K562 (cell line): ENCODE results near the gene FAM174C. TPM values are rescaled to one million over a fixed set of nuclear protein-coding genes. Genes with fewer than 3 reads are reported as not detected.

Experiments
- BRCA1 ChIP-seq, 2 experiments: fragments of 450-650 bp in 1 of 2; sonication (generic) in 1 of 2; formaldehyde crosslinking in 1 of 2; IDR thresholded peaks; 2 replicates each; pipeline versions ENCODE4 v1.5.0 to v1.6.1; 2017 to 2020; ENCODE audit warnings: mild to moderate bottlenecking in 1 of 2, missing genetic modification reagents in 1 of 2
- CXXC5 ChIP-seq: fragments of 250-450 bp; sonication (Bioruptor Pico); IDR thresholded peaks from 2 replicates; pipeline ENCODE4 v1.8.0; 2022; ENCODE audit warnings: inconsistent platforms, mild to moderate bottlenecking, moderate library complexity
- ELF1 ChIP-seq: fragments of 200-800 bp; sonication (Bioruptor generic); IDR thresholded peaks from 2 replicates; pipeline ENCODE4 v1.6.1; 2016; ENCODE audit warnings: missing genetic modification characterization, missing compliant biosample characterization
- ETS1 ChIP-seq: conservative IDR thresholded peaks from 2 replicates; pipeline ENCODE4 v1.6.1; 2011; ENCODE audit warnings: low read depth, mild to moderate bottlenecking, low read length; ENCODE audit not compliant: control insufficient read depth
- EZH2 ChIP-seq: IDR thresholded peaks from 2 replicates; pipeline ENCODE4 v1.6.1; 2012; ENCODE audit warnings: low read depth, mild to moderate bottlenecking, inconsistent platforms, low read length, borderline replicate concordance
- ILF3 ChIP-seq: fragments of 450-650 bp; IDR thresholded peaks from 2 replicates; pipeline ENCODE4 v1.6.1; 2018; ENCODE audit warnings: antibody characterized with exemption, mild to moderate bottlenecking, moderate library complexity, borderline replicate concordance
- KAT8 ChIP-seq: fragments of 450-650 bp; IDR thresholded peaks from 2 replicates; pipeline ENCODE4 v1.6.1; 2016; ENCODE audit warnings: low read depth, mild to moderate bottlenecking
- MITF ChIP-seq: IDR thresholded peaks from 2 replicates; pipeline ENCODE4 v1.6.1; 2014; ENCODE audit warnings: antibody characterized with exemption
- PBX2 ChIP-seq, 2 experiments: IDR thresholded peaks in 1 of 2; conservative IDR thresholded peaks in 1 of 2; 2 replicates each; pipeline ENCODE4 v1.6.1; 2016; ENCODE audit warnings: low read depth in 2 of 2, mild to moderate bottlenecking in 1 of 2, missing compliant biosample characterization in 1 of 2, missing genetic modification characterization in 1 of 2, moderate library complexity in 1 of 2
- POLR2G ChIP-seq: fragments of 200-400 bp; formaldehyde crosslinking; IDR thresholded peaks from 2 replicates; pipeline ENCODE4 v1.6.1; 2017; ENCODE audit warnings: low read depth, mild to moderate bottlenecking, antibody characterized with exemption, low read length, moderate library complexity
- PURB ChIP-seq: sonication (generic); formaldehyde crosslinking; IDR thresholded peaks from 2 replicates; pipeline ENCODE4 v1.9.0; 2021; ENCODE audit warnings: low read depth, mild to moderate bottlenecking, missing genetic modification reagents
- SLC30A9 ChIP-seq: fragments of 250-450 bp; sonication (Bioruptor Pico); IDR thresholded peaks from 2 replicates; pipeline ENCODE4 v1.8.0; 2022; ENCODE audit warnings: mild to moderate bottlenecking, moderate library complexity
- THAP12 ChIP-seq: fragments of 250-450 bp; sonication (Bioruptor Pico); IDR thresholded peaks from 2 replicates; pipeline ENCODE4 v1.9.0; 2021; ENCODE audit warnings: mild to moderate bottlenecking, inconsistent platforms
- ZBTB1 ChIP-seq: sonication (generic); formaldehyde crosslinking; IDR thresholded peaks from 2 replicates; pipeline ENCODE4 v1.8.1; 2023; ENCODE audit warnings: missing genetic modification reagents, low read depth, mild to moderate bottlenecking, borderline replicate concordance
- ZBTB7A ChIP-seq: IDR thresholded peaks from 2 replicates; pipeline ENCODE4 v1.6.1; 2011; ENCODE audit warnings: low read depth, mild to moderate bottlenecking, low read length, moderate library complexity, borderline replicate concordance; ENCODE audit not compliant: control insufficient read depth
- ZKSCAN1 ChIP-seq: fragments of 150-350 bp; IDR thresholded peaks from 2 replicates; pipeline ENCODE4 v1.6.1; 2016; ENCODE audit warnings: low read depth, low read length
- ZNF41 ChIP-seq: fragments of 250-450 bp; sonication (Bioruptor Pico); conservative IDR thresholded peaks from 2 replicates; pipeline ENCODE4 v1.4.0; 2020; ENCODE audit warnings: mild to moderate bottlenecking
- ZNF583 ChIP-seq: fragments of 250-450 bp; sonication (Bioruptor Pico); IDR thresholded peaks from 2 replicates; pipeline ENCODE4 v1.4.0; 2020
- ZNF707 ChIP-seq: fragments of 250-450 bp; sonication (Bioruptor Pico); conservative IDR thresholded peaks from 2 replicates; pipeline ENCODE4 v1.8.0; 2022; ENCODE audit warnings: inconsistent platforms, mild to moderate bottlenecking, moderate library complexity
- polyA plus RNA-seq, 8 experiments: library from polyadenylated mRNA; depleted of rRNA in 4 of 8; stranded (reverse) in 5 of 8; unstranded in 3 of 8; fragments of >200 nt; fragmentation: Nextera tagmentation in 2 of 8; fragmentation: Illumina TruSeq in 1 of 8; extraction: Ambion mirVana in 2 of 8; extraction: Trizol in 1 of 8; gene quantifications; 2 replicates each; pipeline versions ENCODE4 v1.2.1 to v1.2.3, GENCODE V29; 2011 to 2014; ENCODE audit warnings: inconsistent platforms in 1 of 8, missing spikeins in 1 of 8
- total RNA-seq, 7 experiments: library from RNA; depleted of rRNA in 6 of 7; stranded (reverse); fragments of >200 nt in 6 of 7; fragmentation: Illumina TruSeq in 2 of 7; extraction: Trizol in 2 of 7; gene quantifications; 2 replicates each; pipeline versions ENCODE4 v1.2.1 to v1.2.3, GENCODE V29; 2011 to 2021; ENCODE audit warnings: low replicate concordance in 1 of 7

Gene FAM174C
- total and polyA plus RNA-seq, 9 of the 15 experiments (the other 6 are each of a cell fraction or from before 2014, with no cell fraction given): 0.66 to 89.6 (median 20.3) TPM

GRCh38 chr19:1318678-1319471 is 43.5 kb downstream of the FAM174C start (continued):
- TF ChIP-seq ELF1 (tag) (no peak), ZBTB7A (peak; percentile 43; the same call in 1 of the 2 replicates), ZNF41 (CRISPR knock-in tag) (no peak), EZH2 (no peak), PURB (CRISPR knock-in tag) (no peak), BRCA1 (IDR thresholded peaks at IDR 0.05) (no peak), BRCA1 (CRISPR knock-in tag; IDR thresholded peaks at IDR 0.05) (no peak), POLR2G (peak; percentile 55), ZKSCAN1 (no peak), KAT8 (no peak), ZBTB1 (CRISPR knock-in tag) (no peak), PBX2 (CRISPR knock-in tag; IDR thresholded peaks at IDR 0.05; ENCODE audit: low read depth) (no peak), PBX2 (tag; conservative IDR thresholded peaks at IDR 0.05; ENCODE audit: low read depth) (no peak), ETS1 (no peak), CXXC5 (CRISPR knock-in tag) (peak; percentile 24; the same call in 1 of the 2 replicates), SLC30A9 (CRISPR knock-in tag) (no peak), ILF3 (no peak), ZNF583 (no peak), ZNF707 (CRISPR knock-in tag) (no peak), MITF (no peak), THAP12 (CRISPR knock-in tag) (no peak)
